ENCODE measurements around the gene DHRS4.

Gene DHRS4

DNA sequence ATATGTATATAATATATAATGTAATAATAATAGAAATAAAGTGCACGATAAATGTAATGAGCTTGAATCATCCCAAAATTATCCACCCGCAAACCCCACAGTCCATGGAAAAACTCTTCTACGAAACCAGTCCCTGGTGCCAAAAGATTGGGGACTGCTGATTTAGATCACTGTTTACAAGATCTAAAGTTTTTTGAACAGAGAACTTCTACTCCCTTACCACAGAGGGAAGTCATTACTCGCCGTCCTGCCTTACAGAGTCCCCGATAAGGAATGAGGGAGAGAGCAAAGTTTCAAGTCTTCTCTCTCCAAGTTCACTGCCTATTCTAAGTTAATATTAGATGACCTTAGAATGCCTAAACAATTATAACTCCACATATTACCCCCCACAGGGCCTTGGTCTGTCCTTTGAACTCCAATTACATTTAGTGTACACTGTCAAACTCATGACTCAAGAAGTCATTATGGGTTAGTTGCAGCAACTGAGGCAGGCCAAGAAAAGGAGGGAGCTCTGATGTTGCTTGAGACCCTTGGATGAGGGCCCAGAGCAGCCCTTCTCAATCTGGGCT lies 21.8 kb upstream of the DHRS4 start:
- no peak overlapping the region for H3K4me3 ChIP-seq (ENCODE audit: control insufficient read depth, low read depth, low read length)
- TF ChIP-seq, protein P1, sequence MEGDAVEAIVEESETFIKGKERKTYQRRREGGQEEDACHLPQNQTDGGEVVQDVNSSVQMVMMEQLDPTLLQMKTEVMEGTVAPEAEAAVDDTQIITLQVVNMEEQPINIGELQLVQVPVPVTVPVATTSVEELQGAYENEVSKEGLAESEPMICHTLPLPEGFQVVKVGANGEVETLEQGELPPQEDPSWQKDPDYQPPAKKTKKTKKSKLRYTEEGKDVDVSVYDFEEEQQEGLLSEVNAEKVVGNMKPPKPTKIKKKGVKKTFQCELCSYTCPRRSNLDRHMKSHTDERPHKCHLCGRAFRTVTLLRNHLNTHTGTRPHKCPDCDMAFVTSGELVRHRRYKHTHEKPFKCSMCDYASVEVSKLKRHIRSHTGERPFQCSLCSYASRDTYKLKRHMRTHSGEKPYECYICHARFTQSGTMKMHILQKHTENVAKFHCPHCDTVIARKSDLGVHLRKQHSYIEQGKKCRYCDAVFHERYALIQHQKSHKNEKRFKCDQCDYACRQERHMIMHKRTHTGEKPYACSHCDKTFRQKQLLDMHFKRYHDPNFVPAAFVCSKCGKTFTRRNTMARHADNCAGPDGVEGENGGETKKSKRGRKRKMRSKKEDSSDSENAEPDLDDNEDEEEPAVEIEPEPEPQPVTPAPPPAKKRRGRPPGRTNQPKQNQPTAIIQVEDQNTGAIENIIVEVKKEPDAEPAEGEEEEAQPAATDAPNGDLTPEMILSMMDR (IDR thresholded peaks at IDR 0.05; ENCODE audit: control insufficient read depth, insufficient read depth, low read depth, low read length, missing control alignments), result no peak
- DNase-seq (ENCODE audit: low read depth), result no peak

GRCh38 chr14:23932639-23933038 lies 20.9 kb upstream of the DHRS4 start:
- no peak for DNase-seq (ENCODE audit: low read depth)
- TF ChIP-seq, protein P1 (IDR thresholded peaks at IDR 0.05; ENCODE audit: control insufficient read depth, insufficient read depth, low read depth, low read length, missing control alignments), result no peak
- H3K4me3 ChIP-seq (ENCODE audit: control insufficient read depth, low read depth, low read length), result no peak overlapping the region

- TF ChIP-seq, protein P1 (IDR thresholded peaks at IDR 0.05; ENCODE audit: control insufficient read depth, insufficient read depth, low read depth, low read length, missing control alignments), result no peak
- no peak for DNase-seq (ENCODE audit: low read depth)
- no peak overlapping the region for H3K4me3 ChIP-seq (ENCODE audit: control insufficient read depth, low read depth, low read length)
Observed at GRCh38 chr14:23933108-23933741, 20.3 kb upstream of the DHRS4 start.

- no peak for DNase-seq (ENCODE audit: low read depth)
- TF ChIP-seq, protein P1 (IDR thresholded peaks at IDR 0.05; ENCODE audit: control insufficient read depth, insufficient read depth, low read depth, low read length, missing control alignments), result no peak
Observed at GRCh38 chr14:23933742-23934128, 19.8 kb upstream of the DHRS4 start.

DNA sequence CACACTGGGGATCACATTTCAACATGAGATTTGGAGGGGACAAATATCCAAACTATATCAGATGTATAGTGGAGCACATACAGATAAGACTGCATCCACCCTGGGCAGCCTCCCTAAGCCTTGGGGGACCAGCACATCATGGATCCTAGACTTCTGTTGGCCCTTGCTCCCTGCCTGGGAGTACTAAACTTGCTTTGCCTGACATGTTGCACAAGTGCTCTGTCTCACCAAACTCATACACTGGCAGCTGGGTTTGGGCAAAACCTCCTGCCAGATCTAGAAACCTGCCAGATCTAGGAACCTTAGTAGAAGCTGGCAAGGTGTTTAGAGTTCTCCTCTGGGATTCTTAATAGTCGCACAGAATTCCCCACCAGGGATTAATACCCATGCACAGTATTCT lies 18.4 kb upstream of the DHRS4 start:
- TF ChIP-seq, protein P1 (IDR thresholded peaks at IDR 0.05; ENCODE audit: control insufficient read depth, insufficient read depth, low read depth, low read length, missing control alignments), result no peak
- no peak overlapping the region for H3K4me3 ChIP-seq (ENCODE audit: control insufficient read depth, low read depth, low read length)
- DNase-seq (ENCODE audit: low read depth), result no peak

More at GRCh38 chr14:23933742-23934128, 19.8 kb upstream of the DHRS4 start:
- no peak overlapping the region for H3K4me3 ChIP-seq (ENCODE audit: control insufficient read depth, low read depth, low read length)

DNA sequence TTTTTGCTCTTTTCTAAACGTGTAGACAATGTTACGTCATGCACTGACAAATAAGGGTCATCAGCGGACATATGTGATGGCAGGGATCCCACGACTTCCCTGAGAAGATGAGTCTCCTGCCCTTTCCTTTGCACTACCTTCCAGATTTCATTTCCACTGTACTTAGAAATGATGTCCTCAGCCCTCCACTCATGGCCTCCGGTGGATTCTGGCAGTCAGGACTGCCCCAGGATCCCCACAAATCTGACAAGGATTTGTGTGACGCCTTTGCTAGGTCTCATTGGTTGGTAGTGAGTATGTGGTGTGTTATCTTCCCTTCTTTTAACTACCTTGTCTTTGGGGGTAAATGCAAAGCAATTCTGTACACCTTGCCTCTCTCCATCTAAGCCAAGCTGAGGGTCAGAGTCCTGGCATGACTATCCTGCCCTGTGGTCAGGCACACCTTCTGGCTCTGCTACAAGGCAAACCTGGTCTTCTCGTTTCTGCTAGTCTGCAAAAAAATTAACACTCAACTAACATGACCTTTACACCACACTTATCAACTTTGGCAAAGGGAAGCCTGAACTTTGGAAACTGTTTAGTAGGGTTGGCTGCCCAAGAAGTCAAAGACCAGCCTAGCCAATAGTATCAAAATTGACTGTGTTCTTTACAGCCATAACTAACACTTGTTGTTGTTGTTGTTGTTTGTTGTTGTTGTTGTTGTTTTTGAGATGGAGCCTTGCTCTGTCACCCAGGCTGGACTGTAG lies 17.3 kb upstream of the DHRS4 start:
- no peak overlapping the region for H3K4me3 ChIP-seq (ENCODE audit: control insufficient read depth, low read depth, low read length)
- DNase-seq (ENCODE audit: low read depth), result no peak
- TF ChIP-seq, protein P1 (IDR thresholded peaks at IDR 0.05; ENCODE audit: control insufficient read depth, insufficient read depth, low read depth, low read length, missing control alignments), result no peak

All from AG09309 (cell line).